ENCODE data around the gene S100A3.

S100A3 gene

DNA sequence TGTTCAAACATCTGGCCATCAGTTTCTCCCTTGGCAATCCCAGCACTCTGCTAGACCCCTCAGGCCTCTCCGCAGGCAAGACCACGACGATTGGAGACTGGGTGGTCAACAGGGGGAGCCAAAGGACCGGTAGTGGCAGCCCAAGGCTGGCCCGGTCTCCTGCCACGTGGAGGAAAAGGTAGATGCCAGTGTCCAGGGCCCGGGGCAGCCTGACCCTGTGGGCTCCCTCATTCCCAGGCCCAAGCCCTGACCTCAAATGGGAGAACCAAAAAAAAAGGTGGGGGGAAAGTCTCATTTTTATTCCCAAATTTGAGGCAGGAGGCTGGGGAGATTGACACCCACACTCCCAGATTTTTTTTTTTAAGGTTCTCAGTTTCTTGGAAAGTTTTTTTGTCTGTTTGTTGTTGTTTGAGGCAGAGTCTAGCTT is 38.1 kb downstream of the S100A3 start:
- peaks cover 8 to 29% of the 10 kb centered on the region in 2 donors for H3K4me1 ChIP-seq (ENCODE audit: control insufficient read depth in 2 of 2, insufficient read depth in 2 of 2, low read length in 2 of 2)
- H3K27me3 ChIP-seq (ENCODE audit: control insufficient read depth in 2 of 2, insufficient read depth in 2 of 2, low read length in 2 of 2): no peaks in the 10 kb centered on the region
- H3K27ac ChIP-seq (ENCODE audit: low read depth in 2 of 2, low read length in 2 of 2): no peak overlapping the region
- peak overlapping the region; percentile 20 to 47 for H3K9ac ChIP-seq (ENCODE audit: low read depth in 1 of 2, low read length in 2 of 2)
- no peaks in the 10 kb centered on the region for H3K9me3 ChIP-seq (ENCODE audit: control insufficient read depth in 2 of 2, low read length in 2 of 2)
- H3K36me3 ChIP-seq (ENCODE audit: control insufficient read depth in 2 of 2, insufficient read depth in 2 of 2, low read length in 2 of 2): no peaks in the 10 kb centered on the region
- no peak overlapping the region for H3K4me3 ChIP-seq (ENCODE audit: low read length in 2 of 2)

DNA sequence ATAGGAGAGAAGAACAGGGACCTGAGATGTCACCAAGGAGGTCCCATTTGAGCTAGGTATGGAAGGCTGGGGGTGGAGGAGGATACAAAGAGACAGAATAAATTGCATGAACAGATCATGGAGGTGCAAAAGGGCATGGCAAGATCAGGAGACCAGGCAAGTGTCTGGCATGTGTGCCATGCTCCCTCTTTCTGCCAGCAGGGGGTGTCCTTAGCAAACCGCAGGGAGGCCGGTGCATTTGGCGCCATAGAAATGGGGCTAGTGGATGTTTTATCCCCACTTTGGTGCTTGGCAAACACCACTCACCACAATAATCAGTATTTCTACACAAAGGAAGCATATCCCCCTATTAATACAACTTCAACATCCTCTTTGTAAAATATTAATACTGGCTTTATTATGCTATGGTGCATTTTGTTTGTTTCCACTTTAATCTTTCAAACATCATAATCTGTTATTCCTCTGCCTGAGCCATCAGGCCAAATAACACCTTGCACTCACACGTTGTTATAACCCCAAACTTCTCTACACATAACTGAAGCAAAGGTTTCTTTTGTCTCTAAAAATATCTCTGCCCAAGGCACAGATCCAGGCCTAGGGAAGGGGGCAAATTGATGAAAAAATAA is 39.2 kb downstream of the S100A3 start:
- Histone ChIP-seq H3K4me1 (ENCODE audit: control insufficient read depth in 2 of 2, insufficient read depth in 2 of 2, low read length in 2 of 2) (peaks cover 0 to 18% of the 10 kb centered on the region in 2 donors), H3K36me3 (ENCODE audit: control insufficient read depth in 2 of 2, insufficient read depth in 2 of 2, low read length in 2 of 2) (no peaks in the 10 kb centered on the region), H3K27me3 (ENCODE audit: control insufficient read depth in 2 of 2, insufficient read depth in 2 of 2, low read length in 2 of 2) (no peaks in the 10 kb centered on the region), H3K9me3 (ENCODE audit: control insufficient read depth in 2 of 2, low read length in 2 of 2) (no peaks in the 10 kb centered on the region), H3K4me3 (ENCODE audit: low read length in 2 of 2) (no peak overlapping the region), H3K9ac (ENCODE audit: low read depth in 1 of 2, low read length in 2 of 2) (no peak overlapping the region), H3K27ac (ENCODE audit: low read depth in 2 of 2, low read length in 2 of 2) (no peak overlapping the region)

DNA sequence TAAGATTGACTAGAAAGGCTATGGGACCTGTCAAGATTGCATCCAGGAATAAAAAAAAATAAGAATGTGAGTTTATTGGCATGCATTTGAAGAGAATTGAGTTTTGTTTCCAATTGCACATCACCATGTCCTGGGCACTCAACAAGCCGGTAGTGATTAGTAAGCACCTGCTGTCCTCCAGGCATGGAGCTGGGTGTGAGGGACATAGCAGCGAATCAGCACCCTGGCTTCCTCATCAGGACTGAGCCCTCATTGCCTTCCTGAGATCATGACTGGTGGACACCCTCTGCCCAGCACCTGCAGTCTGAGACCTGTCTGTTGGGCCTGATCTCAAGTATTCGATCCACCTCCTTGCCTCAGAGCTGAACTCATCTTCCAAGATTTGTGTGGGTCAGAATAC is 40.0 kb downstream of the S100A3 start:
- no peak overlapping the region for H3K9ac ChIP-seq (ENCODE audit: low read depth in 1 of 2, low read length in 2 of 2)
- no peaks in the 10 kb centered on the region for H3K27me3 ChIP-seq (ENCODE audit: control insufficient read depth in 2 of 2, insufficient read depth in 2 of 2, low read length in 2 of 2)
- no peaks in the 10 kb centered on the region for H3K9me3 ChIP-seq (ENCODE audit: control insufficient read depth in 2 of 2, low read length in 2 of 2)
- no peaks in the 10 kb centered on the region for H3K36me3 ChIP-seq (ENCODE audit: control insufficient read depth in 2 of 2, insufficient read depth in 2 of 2, low read length in 2 of 2)
- peaks cover 0 to 14% of the 10 kb centered on the region in 2 donors for H3K4me1 ChIP-seq (ENCODE audit: control insufficient read depth in 2 of 2, insufficient read depth in 2 of 2, low read length in 2 of 2)
- H3K27ac ChIP-seq (ENCODE audit: low read depth in 2 of 2, low read length in 2 of 2): no peak overlapping the region
- no peak overlapping the region for H3K4me3 ChIP-seq (ENCODE audit: low read length in 2 of 2)

DNA sequence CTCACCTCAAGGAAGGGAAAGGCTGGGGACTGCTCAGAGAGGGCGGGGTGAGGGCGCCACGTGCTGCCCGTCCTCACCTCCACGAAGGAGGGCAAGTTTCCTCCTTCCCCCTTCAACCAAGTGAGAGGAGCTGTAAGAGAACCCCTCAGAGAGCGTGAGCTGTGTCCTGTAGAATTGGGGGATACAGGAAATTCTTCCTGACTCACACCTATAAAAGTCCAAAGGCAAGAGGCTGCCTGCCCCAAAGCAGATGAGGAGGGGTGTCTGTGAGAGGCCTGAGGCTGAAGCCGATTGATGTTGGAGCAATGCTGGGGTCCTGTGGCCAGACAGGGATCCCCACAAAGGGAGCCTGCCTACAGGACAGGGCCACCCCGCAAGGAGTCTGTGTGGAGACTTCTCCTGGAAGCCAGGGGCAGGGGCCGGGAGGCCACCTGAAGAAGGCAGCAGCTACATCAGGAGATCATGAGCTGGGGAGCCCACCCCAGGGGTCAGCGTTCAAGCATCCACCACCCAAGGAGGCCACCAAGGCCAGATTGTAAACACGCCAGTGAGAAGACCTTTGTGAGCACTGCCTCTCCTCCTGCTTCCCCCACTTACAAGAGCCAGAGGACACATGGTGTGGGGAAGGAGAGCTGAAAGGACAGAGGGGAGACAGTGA is 41.0 kb downstream of the S100A3 start:
- H3K9me3 ChIP-seq (ENCODE audit: control insufficient read depth in 2 of 2, low read length in 2 of 2): no peaks in the 10 kb centered on the region
- H3K36me3 ChIP-seq (ENCODE audit: control insufficient read depth in 2 of 2, insufficient read depth in 2 of 2, low read length in 2 of 2): no peaks in the 10 kb centered on the region
- H3K27me3 ChIP-seq (ENCODE audit: control insufficient read depth in 2 of 2, insufficient read depth in 2 of 2, low read length in 2 of 2): no peaks in the 10 kb centered on the region
- H3K9ac ChIP-seq (ENCODE audit: low read depth in 1 of 2, low read length in 2 of 2): no peak overlapping the region
- no peak overlapping the region for H3K4me3 ChIP-seq (ENCODE audit: low read length in 2 of 2)
- peaks cover 0 to 11% of the 10 kb centered on the region in 2 donors for H3K4me1 ChIP-seq (ENCODE audit: control insufficient read depth in 2 of 2, insufficient read depth in 2 of 2, low read length in 2 of 2)
- peak overlapping the region; percentile 59 to 70 for H3K27ac ChIP-seq (ENCODE audit: low read depth in 2 of 2, low read length in 2 of 2)

DNA sequence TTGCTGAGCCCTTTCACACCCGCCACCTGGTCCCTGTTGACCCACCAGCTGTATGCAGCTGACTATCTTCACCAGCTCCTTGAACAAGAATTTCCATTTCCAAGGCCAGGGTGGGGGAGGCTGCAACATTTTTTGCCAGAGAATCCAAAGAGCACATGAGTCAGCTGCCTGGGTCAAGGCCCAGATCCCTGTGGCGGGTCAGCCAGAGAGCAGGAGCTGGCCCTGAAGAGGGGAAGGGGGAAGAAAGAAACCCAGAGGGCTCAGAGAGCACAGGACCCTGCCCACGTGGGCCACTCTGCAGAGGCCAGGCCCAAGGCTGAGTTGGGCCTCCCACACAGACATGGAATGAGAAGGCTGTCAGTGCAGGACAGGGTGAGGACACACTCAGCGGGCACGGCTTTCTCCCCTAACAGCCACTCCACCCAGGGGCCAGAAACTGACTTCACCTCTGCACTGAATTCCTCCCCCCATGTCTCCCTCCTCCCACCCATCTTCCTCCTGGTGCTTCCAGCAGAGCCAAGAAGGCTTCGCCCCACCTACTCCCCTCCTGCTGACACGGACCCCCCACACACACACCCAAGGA is 42.1 kb downstream of the S100A3 start:
- no peaks in the 10 kb centered on the region for H3K36me3 ChIP-seq (ENCODE audit: control insufficient read depth in 2 of 2, insufficient read depth in 2 of 2, low read length in 2 of 2)
- H3K27me3 ChIP-seq (ENCODE audit: control insufficient read depth in 2 of 2, insufficient read depth in 2 of 2, low read length in 2 of 2): no peaks in the 10 kb centered on the region
- H3K4me3 ChIP-seq (ENCODE audit: low read length in 2 of 2): no peak overlapping the region
- H3K27ac ChIP-seq (ENCODE audit: low read depth in 2 of 2, low read length in 2 of 2): peak overlapping the region; percentile 59 to 70
- H3K4me1 ChIP-seq (ENCODE audit: control insufficient read depth in 2 of 2, insufficient read depth in 2 of 2, low read length in 2 of 2): peaks cover 0 to 5% of the 10 kb centered on the region in 2 donors
- no peak overlapping the region for H3K9ac ChIP-seq (ENCODE audit: low read depth in 1 of 2, low read length in 2 of 2)
- H3K9me3 ChIP-seq (ENCODE audit: control insufficient read depth in 2 of 2, low read length in 2 of 2): no peaks in the 10 kb centered on the region

DNA sequence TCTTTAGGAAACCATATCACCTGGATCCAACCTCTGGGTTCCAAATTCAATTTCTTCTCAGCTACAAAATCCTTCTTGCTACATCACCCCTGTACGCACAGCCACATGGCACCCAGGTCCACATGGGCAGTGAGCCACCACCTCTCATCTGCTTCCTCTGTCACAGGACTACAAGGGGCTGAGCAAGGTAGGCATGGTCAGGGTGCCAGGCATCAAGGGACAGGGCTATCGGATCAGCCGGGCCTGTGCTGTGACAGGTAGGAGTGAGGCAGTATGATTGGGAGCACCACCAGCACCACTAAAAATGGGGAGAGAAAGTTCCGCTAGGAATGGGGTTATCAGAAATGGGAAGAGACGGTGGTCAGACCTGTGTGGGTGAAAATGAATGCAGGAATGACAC is 42.7 kb downstream of the S100A3 start:
- Histone ChIP-seq H3K27ac (ENCODE audit: low read depth in 2 of 2, low read length in 2 of 2) (peak overlapping the region; percentile 17 to 45), H3K9ac (ENCODE audit: low read depth in 1 of 2, low read length in 2 of 2) (no peak overlapping the region), H3K4me1 (ENCODE audit: control insufficient read depth in 2 of 2, insufficient read depth in 2 of 2, low read length in 2 of 2) (peaks cover 0 to 5% of the 10 kb centered on the region in 2 donors), H3K9me3 (ENCODE audit: control insufficient read depth in 2 of 2, low read length in 2 of 2) (no peaks in the 10 kb centered on the region), H3K4me3 (ENCODE audit: low read length in 2 of 2) (no peak overlapping the region), H3K27me3 (ENCODE audit: control insufficient read depth in 2 of 2, insufficient read depth in 2 of 2, low read length in 2 of 2) (no peaks in the 10 kb centered on the region), H3K36me3 (ENCODE audit: control insufficient read depth in 2 of 2, insufficient read depth in 2 of 2, low read length in 2 of 2) (no peaks in the 10 kb centered on the region)

DNA sequence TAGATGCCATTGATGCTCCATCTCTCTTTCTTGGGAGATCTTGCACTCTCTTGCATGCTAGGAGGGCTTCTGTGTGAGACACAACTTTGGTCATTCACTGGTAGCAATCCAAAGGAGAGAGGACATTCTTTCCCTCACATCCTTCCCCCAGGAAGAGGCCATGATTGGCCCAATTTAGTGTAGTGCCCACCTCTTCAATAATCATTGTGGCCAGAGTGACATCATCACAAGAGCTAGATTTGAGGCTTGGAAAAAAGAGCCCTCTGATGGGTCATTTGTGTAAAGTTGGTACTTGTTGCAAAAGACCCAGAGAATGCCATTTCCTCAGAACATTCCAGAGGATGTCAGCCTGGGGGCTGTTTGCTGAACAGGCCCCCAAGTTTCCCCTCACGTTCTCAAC is 43.5 kb downstream of the S100A3 start:
- Histone ChIP-seq H3K27me3 (ENCODE audit: control insufficient read depth in 2 of 2, insufficient read depth in 2 of 2, low read length in 2 of 2) (no peaks in the 10 kb centered on the region), H3K9me3 (ENCODE audit: control insufficient read depth in 2 of 2, low read length in 2 of 2) (no peaks in the 10 kb centered on the region), H3K36me3 (ENCODE audit: control insufficient read depth in 2 of 2, insufficient read depth in 2 of 2, low read length in 2 of 2) (no peaks in the 10 kb centered on the region), H3K4me1 (ENCODE audit: control insufficient read depth in 2 of 2, insufficient read depth in 2 of 2, low read length in 2 of 2) (peaks cover 0 to 5% of the 10 kb centered on the region in 2 donors), H3K4me3 (ENCODE audit: low read length in 2 of 2) (no peak overlapping the region), H3K9ac (ENCODE audit: low read depth in 1 of 2, low read length in 2 of 2) (no peak overlapping the region), H3K27ac (ENCODE audit: low read depth in 2 of 2, low read length in 2 of 2) (no peak overlapping the region)

DNA sequence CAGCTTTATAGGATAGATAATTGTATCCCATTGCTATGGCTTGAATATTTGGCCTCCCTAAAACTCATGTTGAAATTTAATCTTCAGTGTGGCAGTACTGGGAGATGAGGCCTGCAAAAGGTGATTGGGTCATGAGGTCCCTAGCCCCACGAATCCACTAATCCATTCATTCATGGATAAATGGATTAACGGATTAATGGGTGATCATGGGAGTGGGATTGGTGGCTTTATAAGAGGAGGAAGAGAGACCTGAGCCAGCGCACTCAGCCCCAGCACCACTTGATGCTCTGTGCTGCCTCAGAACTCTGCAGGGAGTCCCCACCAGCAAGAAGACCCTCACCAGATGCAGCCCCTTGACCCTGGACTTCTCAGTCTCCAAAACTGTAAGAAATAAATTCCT is 45.3 kb downstream of the S100A3 start:
- Histone ChIP-seq H3K4me1 (ENCODE audit: control insufficient read depth in 2 of 2, insufficient read depth in 2 of 2, low read length in 2 of 2) (peaks cover 0 to 5% of the 10 kb centered on the region in 2 donors), H3K36me3 (ENCODE audit: control insufficient read depth in 2 of 2, insufficient read depth in 2 of 2, low read length in 2 of 2) (no peaks in the 10 kb centered on the region), H3K27ac (ENCODE audit: low read depth in 2 of 2, low read length in 2 of 2) (no peak overlapping the region), H3K4me3 (ENCODE audit: low read length in 2 of 2) (no peak overlapping the region), H3K9me3 (ENCODE audit: control insufficient read depth in 2 of 2, low read length in 2 of 2) (no peaks in the 10 kb centered on the region), H3K27me3 (ENCODE audit: control insufficient read depth in 2 of 2, insufficient read depth in 2 of 2, low read length in 2 of 2) (peaks cover 0 to 4% of the 10 kb centered on the region in 2 donors), H3K9ac (ENCODE audit: low read depth in 1 of 2, low read length in 2 of 2) (no peak overlapping the region)

DNA sequence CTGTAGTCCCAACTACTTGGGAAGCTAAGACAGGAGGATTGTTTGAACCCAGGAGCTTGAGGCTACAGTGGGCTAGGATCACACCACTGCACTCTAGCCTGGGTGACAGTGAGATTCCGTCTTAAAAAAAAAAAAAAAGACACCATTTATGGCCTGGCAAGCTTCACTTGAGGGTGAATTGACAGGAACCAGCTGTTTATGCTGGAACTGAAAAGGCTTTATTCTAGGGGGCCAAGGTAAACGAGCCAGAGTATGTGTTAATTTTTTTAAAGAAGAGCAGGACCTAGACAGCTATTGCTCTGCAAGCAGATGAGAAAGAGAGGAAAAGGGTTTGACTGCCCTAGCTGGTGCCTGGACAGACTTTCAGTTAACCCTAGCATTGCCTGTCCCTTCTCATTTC is 50.3 kb downstream of the S100A3 start:
- Histone ChIP-seq H3K4me3 (ENCODE audit: low read length in 2 of 2) (no peak overlapping the region), H3K9me3 (ENCODE audit: control insufficient read depth in 2 of 2, low read length in 2 of 2) (no peaks in the 10 kb centered on the region), H3K4me1 (ENCODE audit: control insufficient read depth in 2 of 2, insufficient read depth in 2 of 2, low read length in 2 of 2) (no peaks in the 10 kb centered on the region), H3K27me3 (ENCODE audit: control insufficient read depth in 2 of 2, insufficient read depth in 2 of 2, low read length in 2 of 2) (peaks cover 0 to 9% of the 10 kb centered on the region in 2 donors), H3K27ac (ENCODE audit: low read depth in 2 of 2, low read length in 2 of 2) (no peak overlapping the region), H3K9ac (ENCODE audit: low read depth in 1 of 2, low read length in 2 of 2) (no peak overlapping the region), H3K36me3 (ENCODE audit: control insufficient read depth in 2 of 2, insufficient read depth in 2 of 2, low read length in 2 of 2) (no peaks in the 10 kb centered on the region)

All from mucosa of rectum (tissue), 2 donors.